Measurements from ENCODE around the gene ARFIP2.
A peak's percentile ranks its signal among the peaks of the same experiment; 100 is the strongest.

ARFIP2 gene

GRCh38 chr11:6485661-6486060 lies 4.5 kb upstream of the ARFIP2 start:
- Histone ChIP-seq H3K4me1 (ENCODE audit: control insufficient read depth, insufficient read depth, low read length, poor library complexity, severe bottlenecking) (peaks cover 16% of the 10 kb centered on the region), H3K27ac (ENCODE audit: insufficient read depth, low read length, poor library complexity, severe bottlenecking) (no peak overlapping the region), H3K27me3 (replicated peaks; ENCODE audit: control insufficient read depth, insufficient read depth, low read length, poor library complexity, severe bottlenecking) (no peaks in the 10 kb centered on the region), H3K4me3 (ENCODE audit: insufficient read depth, low read depth, low read length, poor library complexity, severe bottlenecking) (no peak overlapping the region), H3K9me3 (ENCODE audit: control insufficient read depth, low read length) (no peaks in the 10 kb centered on the region), H3K36me3 (ENCODE audit: control insufficient read depth, insufficient read depth, low read length) (peaks cover 35% of the 10 kb centered on the region)
- no peak for DNase-seq

- Histone ChIP-seq H3K9me3 (ENCODE audit: control insufficient read depth, low read length) (no peaks in the 10 kb centered on the region), H3K4me1 (ENCODE audit: control insufficient read depth, insufficient read depth, low read length, poor library complexity, severe bottlenecking) (peaks cover 21% of the 10 kb centered on the region), H3K27ac (ENCODE audit: insufficient read depth, low read length, poor library complexity, severe bottlenecking) (peak overlapping the region; percentile 24), H3K4me3 (ENCODE audit: insufficient read depth, low read depth, low read length, poor library complexity, severe bottlenecking) (no peak overlapping the region), H3K27me3 (replicated peaks; ENCODE audit: control insufficient read depth, insufficient read depth, low read length, poor library complexity, severe bottlenecking) (no peaks in the 10 kb centered on the region), H3K36me3 (ENCODE audit: control insufficient read depth, insufficient read depth, low read length) (peaks cover 33% of the 10 kb centered on the region)
- no peak for DNase-seq
Observed at GRCh38 chr11:6483015-6483414, 1.9 kb upstream of the ARFIP2 start.

- peaks cover 38% of the 10 kb centered on the region for H3K36me3 ChIP-seq (ENCODE audit: control insufficient read depth, insufficient read depth, low read length)
Observed at GRCh38 chr11:6482441-6482840, 1.3 kb upstream of the ARFIP2 start.

GRCh38 chr11:6481924-6482275 lies 769 bp upstream of the ARFIP2 start:
- Histone ChIP-seq H3K4me3 (ENCODE audit: insufficient read depth, low read depth, low read length, poor library complexity, severe bottlenecking) (peak overlapping the region; percentile 74), H3K9me3 (ENCODE audit: control insufficient read depth, low read length) (no peaks in the 10 kb centered on the region), H3K27ac (ENCODE audit: insufficient read depth, low read length, poor library complexity, severe bottlenecking) (peak overlapping the region; percentile 88), H3K4me1 (ENCODE audit: control insufficient read depth, insufficient read depth, low read length, poor library complexity, severe bottlenecking) (peaks cover 21% of the 10 kb centered on the region), H3K36me3 (ENCODE audit: control insufficient read depth, insufficient read depth, low read length) (peaks cover 40% of the 10 kb centered on the region), H3K27me3 (replicated peaks; ENCODE audit: control insufficient read depth, insufficient read depth, low read length, poor library complexity, severe bottlenecking) (no peaks in the 10 kb centered on the region)
- DNase-seq = no peak

More at GRCh38 chr11:6482441-6482840, 1.3 kb upstream of the ARFIP2 start:
- DNase-seq = no peak
- peaks cover 21% of the 10 kb centered on the region for H3K4me1 ChIP-seq (ENCODE audit: control insufficient read depth, insufficient read depth, low read length, poor library complexity, severe bottlenecking)
- H3K27me3 ChIP-seq (replicated peaks; ENCODE audit: control insufficient read depth, insufficient read depth, low read length, poor library complexity, severe bottlenecking) = no peaks in the 10 kb centered on the region
- H3K27ac ChIP-seq (ENCODE audit: insufficient read depth, low read length, poor library complexity, severe bottlenecking) = peak overlapping the region; percentile 88
- peak overlapping the region; percentile 74 for H3K4me3 ChIP-seq (ENCODE audit: insufficient read depth, low read depth, low read length, poor library complexity, severe bottlenecking)
- H3K9me3 ChIP-seq (ENCODE audit: control insufficient read depth, low read length) = no peaks in the 10 kb centered on the region

- DNase-seq = no peak
- Histone ChIP-seq H3K9me3 (ENCODE audit: control insufficient read depth, low read length) (no peaks in the 10 kb centered on the region), H3K4me3 (ENCODE audit: insufficient read depth, low read depth, low read length, poor library complexity, severe bottlenecking) (peak overlapping the region; percentile 74), H3K4me1 (ENCODE audit: control insufficient read depth, insufficient read depth, low read length, poor library complexity, severe bottlenecking) (peaks cover 21% of the 10 kb centered on the region), H3K27ac (ENCODE audit: insufficient read depth, low read length, poor library complexity, severe bottlenecking) (peak overlapping the region; percentile 88), H3K27me3 (replicated peaks; ENCODE audit: control insufficient read depth, insufficient read depth, low read length, poor library complexity, severe bottlenecking) (no peaks in the 10 kb centered on the region), H3K36me3 (ENCODE audit: control insufficient read depth, insufficient read depth, low read length) (peaks cover 35% of the 10 kb centered on the region)
Observed at GRCh38 chr11:6480299-6480914, 724 bp downstream of the ARFIP2 start.

GRCh38 chr11:6476571-6476970 lies 4.6 kb downstream of the ARFIP2 start:
- no peaks in the 10 kb centered on the region for H3K27me3 ChIP-seq (replicated peaks; ENCODE audit: control insufficient read depth, insufficient read depth, low read length, poor library complexity, severe bottlenecking)
- H3K4me1 ChIP-seq (ENCODE audit: control insufficient read depth, insufficient read depth, low read length, poor library complexity, severe bottlenecking) = peaks cover 18% of the 10 kb centered on the region
- DNase-seq = no peak
- no peak overlapping the region for H3K27ac ChIP-seq (ENCODE audit: insufficient read depth, low read length, poor library complexity, severe bottlenecking)
- no peak overlapping the region for H3K4me3 ChIP-seq (ENCODE audit: insufficient read depth, low read depth, low read length, poor library complexity, severe bottlenecking)
- H3K9me3 ChIP-seq (ENCODE audit: control insufficient read depth, low read length) = no peaks in the 10 kb centered on the region
- H3K36me3 ChIP-seq (ENCODE audit: control insufficient read depth, insufficient read depth, low read length) = peaks cover 13% of the 10 kb centered on the region

GRCh38 chr11:6475936-6476335 lies 5.2 kb downstream of the ARFIP2 start:
- H3K9me3 ChIP-seq (ENCODE audit: control insufficient read depth, low read length) = no peaks in the 10 kb centered on the region
- no peak overlapping the region for H3K4me3 ChIP-seq (ENCODE audit: insufficient read depth, low read depth, low read length, poor library complexity, severe bottlenecking)
- H3K27me3 ChIP-seq (replicated peaks; ENCODE audit: control insufficient read depth, insufficient read depth, low read length, poor library complexity, severe bottlenecking) = no peaks in the 10 kb centered on the region
- H3K27ac ChIP-seq (ENCODE audit: insufficient read depth, low read length, poor library complexity, severe bottlenecking) = no peak overlapping the region
- peaks cover 13% of the 10 kb centered on the region for H3K36me3 ChIP-seq (ENCODE audit: control insufficient read depth, insufficient read depth, low read length)
- DNase-seq = no peak
- H3K4me1 ChIP-seq (ENCODE audit: control insufficient read depth, insufficient read depth, low read length, poor library complexity, severe bottlenecking) = peaks cover 18% of the 10 kb centered on the region

GRCh38 chr11:6474806-6475500 lies 6.2 kb downstream of the ARFIP2 start:
- Histone ChIP-seq H3K27me3 (replicated peaks; ENCODE audit: control insufficient read depth, insufficient read depth, low read length, poor library complexity, severe bottlenecking) (no peaks in the 10 kb centered on the region), H3K27ac (ENCODE audit: insufficient read depth, low read length, poor library complexity, severe bottlenecking) (peak overlapping the region; percentile 65), H3K4me3 (ENCODE audit: insufficient read depth, low read depth, low read length, poor library complexity, severe bottlenecking) (no peak overlapping the region), H3K9me3 (ENCODE audit: control insufficient read depth, low read length) (no peaks in the 10 kb centered on the region), H3K4me1 (ENCODE audit: control insufficient read depth, insufficient read depth, low read length, poor library complexity, severe bottlenecking) (peaks cover 10% of the 10 kb centered on the region), H3K36me3 (ENCODE audit: control insufficient read depth, insufficient read depth, low read length) (peaks cover 13% of the 10 kb centered on the region)
- DNase-seq = no peak

GRCh38 chr11:6474413-6474792 lies 6.7 kb downstream of the ARFIP2 start:
- Histone ChIP-seq H3K4me3 (ENCODE audit: insufficient read depth, low read depth, low read length, poor library complexity, severe bottlenecking) (peak overlapping the region; percentile 49), H3K36me3 (ENCODE audit: control insufficient read depth, insufficient read depth, low read length) (peaks cover 13% of the 10 kb centered on the region), H3K27me3 (replicated peaks; ENCODE audit: control insufficient read depth, insufficient read depth, low read length, poor library complexity, severe bottlenecking) (no peaks in the 10 kb centered on the region), H3K9me3 (ENCODE audit: control insufficient read depth, low read length) (no peaks in the 10 kb centered on the region), H3K4me1 (ENCODE audit: control insufficient read depth, insufficient read depth, low read length, poor library complexity, severe bottlenecking) (peaks cover 10% of the 10 kb centered on the region), H3K27ac (ENCODE audit: insufficient read depth, low read length, poor library complexity, severe bottlenecking) (peak overlapping the region; percentile 65)
- DNase-seq = no peak
